ENCODE results near the gene CNTN6.

DNA sequence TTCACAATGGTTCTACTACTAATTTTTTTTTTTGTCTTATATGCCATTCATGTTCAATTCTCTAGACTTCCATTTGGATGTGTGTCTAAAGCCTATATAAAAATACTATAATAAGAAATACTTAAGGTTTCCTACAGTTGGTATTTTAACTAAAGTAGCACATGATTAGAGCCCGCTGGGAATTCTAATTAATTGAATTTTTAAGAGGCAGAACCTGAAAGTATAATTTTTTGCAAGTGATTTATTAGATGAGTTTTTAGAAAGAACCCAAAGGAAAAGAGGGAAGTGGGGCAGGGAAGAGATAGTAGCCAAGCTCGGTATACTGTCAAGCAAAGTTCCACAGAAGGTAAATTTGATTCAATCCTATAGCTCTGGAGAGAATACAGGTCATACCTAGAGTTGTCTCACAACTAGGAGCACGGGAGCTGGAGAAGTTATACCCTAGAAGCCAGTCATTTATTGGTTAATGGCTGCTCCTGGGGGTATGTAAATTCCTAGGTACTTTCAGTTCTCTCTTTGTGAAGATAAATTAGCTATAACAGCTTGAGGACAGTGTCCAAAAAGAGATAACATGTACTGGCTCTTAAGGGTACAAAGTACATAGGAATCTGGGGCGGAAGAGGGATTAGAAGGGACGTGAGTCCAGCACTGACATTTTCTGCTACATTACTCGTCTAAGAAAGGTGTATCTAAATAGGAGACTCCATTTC lies 225.6 kb downstream of the CNTN6 start:
- TF ChIP-seq, protein P1, sequence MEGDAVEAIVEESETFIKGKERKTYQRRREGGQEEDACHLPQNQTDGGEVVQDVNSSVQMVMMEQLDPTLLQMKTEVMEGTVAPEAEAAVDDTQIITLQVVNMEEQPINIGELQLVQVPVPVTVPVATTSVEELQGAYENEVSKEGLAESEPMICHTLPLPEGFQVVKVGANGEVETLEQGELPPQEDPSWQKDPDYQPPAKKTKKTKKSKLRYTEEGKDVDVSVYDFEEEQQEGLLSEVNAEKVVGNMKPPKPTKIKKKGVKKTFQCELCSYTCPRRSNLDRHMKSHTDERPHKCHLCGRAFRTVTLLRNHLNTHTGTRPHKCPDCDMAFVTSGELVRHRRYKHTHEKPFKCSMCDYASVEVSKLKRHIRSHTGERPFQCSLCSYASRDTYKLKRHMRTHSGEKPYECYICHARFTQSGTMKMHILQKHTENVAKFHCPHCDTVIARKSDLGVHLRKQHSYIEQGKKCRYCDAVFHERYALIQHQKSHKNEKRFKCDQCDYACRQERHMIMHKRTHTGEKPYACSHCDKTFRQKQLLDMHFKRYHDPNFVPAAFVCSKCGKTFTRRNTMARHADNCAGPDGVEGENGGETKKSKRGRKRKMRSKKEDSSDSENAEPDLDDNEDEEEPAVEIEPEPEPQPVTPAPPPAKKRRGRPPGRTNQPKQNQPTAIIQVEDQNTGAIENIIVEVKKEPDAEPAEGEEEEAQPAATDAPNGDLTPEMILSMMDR (IDR thresholded peaks at IDR 0.05), result no peak
- TF ChIP-seq POLR2AphosphoS5 (IDR thresholded peaks at IDR 0.05), result no peak

Data from transverse colon (tissue), 4 donors.